Gastrocnemius medialis (tissue), 4 donors: Measurements from ENCODE around the gene CARD6. TPM values are rescaled to one million over a fixed set of nuclear protein-coding genes. Genes with fewer than 3 reads are reported as not detected.

Experiments
- ATAC-seq, 2 donors: fragments of 150-250 bp; one replicate each; pipeline ENCODE4 v1.9.1; 2016
- DNase-seq, 2 donors: peaks; one replicate each; pipeline ENCODE4 v3.0.0-alpha.2; 2019
- H3K27ac ChIP-seq, 4 donors: fragments of 200-600 bp; sonication (generic); 1 replicate in 1 of 4; 2 replicates in 3 of 4; pipeline ENCODE4 v1.5.1; 2016 to 2018; ENCODE audit warnings: mild to moderate bottlenecking in 2 of 4, moderate library complexity in 1 of 4
- H3K27me3 ChIP-seq, 3 donors: fragments of 200-600 bp; sonication (generic) in 2 of 3; 1 replicate in 1 of 3; 2 replicates in 2 of 3; pipeline versions ENCODE4 v1.5.1 to v1.6.0; 2016 to 2019; ENCODE audit warnings: mild to moderate bottlenecking in 1 of 3, moderate library complexity in 1 of 3
- H3K36me3 ChIP-seq, 2 donors: fragments of 200-600 bp; sonication (generic) in 1 of 2; one replicate each; pipeline ENCODE4 v1.5.1; 2017 to 2018
- H3K4me1 ChIP-seq, 2 donors: fragments of 200-600 bp; sonication (generic) in 1 of 2; one replicate each; pipeline ENCODE4 v1.5.1; 2016 to 2017; ENCODE audit warnings: mild to moderate bottlenecking in 2 of 2
- H3K4me3 ChIP-seq, 4 donors: fragments of 200-600 bp; sonication (generic) in 3 of 4; 1 replicate in 1 of 4; 2 replicates in 3 of 4; pipeline ENCODE4 v1.5.1; 2016 to 2019; ENCODE audit warnings: mild to moderate bottlenecking in 2 of 4
- H3K9me3 ChIP-seq, 3 donors: fragments of 200-600 bp; sonication (generic) in 2 of 3; 1 replicate in 1 of 3; 2 replicates in 2 of 3; pipeline ENCODE4 v1.5.1; 2016 to 2019
- POLR2A ChIP-seq, 2 donors: fragments of 450-650 bp; IDR thresholded peaks; one replicate each; pipeline ENCODE4 v1.6.1; 2017; ENCODE audit warnings: antibody characterized with exemption in 2 of 2, mild to moderate bottlenecking in 2 of 2, moderate library complexity in 2 of 2
- in situ Hi-C, 4 donors: fragments of 200-750 bp; cut with MboI; loops; one replicate each; pipeline versions ENCODE4 v1.15.0 to v1.8.0; 2017; ENCODE audit warnings: low sequenced_read_pairs in 4 of 4
- intact Hi-C: fragments of 100-400 bp; cut with DNase I; formaldehyde crosslinking; loops from one replicate; pipeline ENCODE4 v1.15.1; 2023; ENCODE audit warnings: low total_unique reads
- total RNA-seq, 4 donors: library from RNA; depleted of rRNA; stranded (reverse); fragments of >200 nt; gene quantifications; one replicate each; pipeline versions ENCODE4 v1.1.0 to v1.2.3, GENCODE V29; 2016
- TF ChIP-seq, protein P1 (sequence below), 5 experiments: fragments of 450-650 bp in 3 of 5; fragments of 200-600 bp in 2 of 5; sonication (generic) in 2 of 5; IDR thresholded peaks in 4 of 5; conservative IDR thresholded peaks in 1 of 5; 1 replicate in 4 of 5; 2 replicates in 1 of 5; pipeline ENCODE4 v1.5.1; 2016 to 2019; ENCODE audit warnings: antibody characterized with exemption in 5 of 5, mild to moderate bottlenecking in 3 of 5, moderate library complexity in 3 of 5

Gene CARD6
- total RNA-seq, 4 donors from 2014 or later = 3.6 to 4.5 (median 3.8) TPM

GRCh38 chr5:40904205-40904993, 63.2 kb downstream of the CARD6 start:
- Histone ChIP-seq H3K27me3 (no peaks in the 10 kb centered on the region), H3K4me1 (peaks cover 9 to 13% of the 10 kb centered on the region in 2 donors), H3K4me3 (no peak overlapping the region), H3K36me3 (no peaks in the 10 kb centered on the region), H3K27ac (peak overlapping the region in 3 of 4 donors; percentile 15 to 64 (median 53)), H3K9me3 (no peaks in the 10 kb centered on the region)
- ATAC-seq (peak; percentile 75 to 90), DNase-seq (peak; percentile 19 to 33)
- in situ Hi-C loops = loop anchor here in 3 of 4 donors (25.0 kb wide), 1 partner anchor 933 kb away; no protein-coding TSS in a partner anchor
- intact Hi-C loops = loop anchor here (2.0 to 10.0 kb wide), 3 partner anchors 360 to 938 kb away; no protein-coding TSS in a partner anchor
- TF ChIP-seq, protein P1, sequence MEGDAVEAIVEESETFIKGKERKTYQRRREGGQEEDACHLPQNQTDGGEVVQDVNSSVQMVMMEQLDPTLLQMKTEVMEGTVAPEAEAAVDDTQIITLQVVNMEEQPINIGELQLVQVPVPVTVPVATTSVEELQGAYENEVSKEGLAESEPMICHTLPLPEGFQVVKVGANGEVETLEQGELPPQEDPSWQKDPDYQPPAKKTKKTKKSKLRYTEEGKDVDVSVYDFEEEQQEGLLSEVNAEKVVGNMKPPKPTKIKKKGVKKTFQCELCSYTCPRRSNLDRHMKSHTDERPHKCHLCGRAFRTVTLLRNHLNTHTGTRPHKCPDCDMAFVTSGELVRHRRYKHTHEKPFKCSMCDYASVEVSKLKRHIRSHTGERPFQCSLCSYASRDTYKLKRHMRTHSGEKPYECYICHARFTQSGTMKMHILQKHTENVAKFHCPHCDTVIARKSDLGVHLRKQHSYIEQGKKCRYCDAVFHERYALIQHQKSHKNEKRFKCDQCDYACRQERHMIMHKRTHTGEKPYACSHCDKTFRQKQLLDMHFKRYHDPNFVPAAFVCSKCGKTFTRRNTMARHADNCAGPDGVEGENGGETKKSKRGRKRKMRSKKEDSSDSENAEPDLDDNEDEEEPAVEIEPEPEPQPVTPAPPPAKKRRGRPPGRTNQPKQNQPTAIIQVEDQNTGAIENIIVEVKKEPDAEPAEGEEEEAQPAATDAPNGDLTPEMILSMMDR (IDR thresholded peaks at IDR 0.05 in 4 of 5, conservative IDR thresholded peaks at IDR 0.05 in 1 of 5) = peak; percentile 62 to 78 (median 76)
- no peak for TF ChIP-seq POLR2A (IDR thresholded peaks at IDR 0.05)

DNA sequence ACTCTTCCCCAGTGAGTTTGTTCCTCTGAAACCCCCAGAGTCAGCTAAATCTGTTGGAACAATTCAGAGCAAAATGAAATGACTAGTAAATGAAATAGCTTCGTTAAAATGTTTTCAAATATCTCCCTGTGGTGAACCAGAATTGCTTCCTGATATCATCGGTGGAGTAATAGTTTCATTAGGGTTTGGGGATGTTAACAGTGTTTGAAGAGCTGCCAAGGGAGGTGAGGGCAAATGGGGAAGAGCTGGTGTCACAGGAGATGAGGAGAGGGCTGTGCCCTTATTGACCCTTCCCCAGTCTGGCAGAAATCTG, 63.8 kb downstream of the CARD6 start:
- no peak for ATAC-seq
- DNase-seq = no peak
- Histone ChIP-seq H3K36me3 (no peaks in the 10 kb centered on the region), H3K4me3 (no peak overlapping the region), H3K27ac (peak overlapping the region in 3 of 4 donors; percentile 15 to 64 (median 53)), H3K9me3 (no peaks in the 10 kb centered on the region), H3K4me1 (peaks cover 9 to 13% of the 10 kb centered on the region in 2 donors), H3K27me3 (no peaks in the 10 kb centered on the region)
- intact Hi-C loops (loop anchor here (2.0 to 10.0 kb wide), 4 partner anchors 87 to 938 kb away; no protein-coding TSS in a partner anchor), in situ Hi-C loops (loop anchor here in 3 of 4 donors (25.0 kb wide), 1 partner anchor 932 kb away; no protein-coding TSS in a partner anchor)
- TF ChIP-seq, protein P1 (IDR thresholded peaks at IDR 0.05 in 4 of 5, conservative IDR thresholded peaks at IDR 0.05 in 1 of 5) = no peak
- no peak for TF ChIP-seq POLR2A (IDR thresholded peaks at IDR 0.05)

DNA sequence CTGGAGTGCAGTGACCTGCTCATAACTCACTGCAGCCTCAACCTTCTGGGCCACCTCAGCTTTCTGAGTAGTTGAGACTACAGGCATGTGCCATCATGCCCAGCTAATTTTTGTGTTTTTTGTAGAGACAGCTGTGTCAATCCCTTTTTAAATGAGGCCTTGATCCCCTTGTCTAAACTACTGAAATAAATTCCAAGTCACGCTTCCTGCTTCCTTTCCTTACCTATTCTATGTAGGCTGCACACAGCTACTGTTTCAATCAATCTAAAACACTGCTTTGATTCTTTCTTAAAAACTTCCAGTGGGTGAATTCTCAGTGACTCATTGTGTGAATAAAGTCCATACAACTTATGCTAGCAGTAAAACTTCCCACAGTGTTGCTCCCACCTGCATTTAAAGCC, 65.2 kb downstream of the CARD6 start:
- H3K4me3 ChIP-seq = no peak overlapping the region
- no peak for DNase-seq
- H3K4me1 ChIP-seq = peaks cover 9 to 13% of the 10 kb centered on the region in 2 donors
- no peak for TF ChIP-seq POLR2A (IDR thresholded peaks at IDR 0.05)
- TF ChIP-seq, protein P1 (IDR thresholded peaks at IDR 0.05 in 4 of 5, conservative IDR thresholded peaks at IDR 0.05 in 1 of 5) = no peak
- no peak for ATAC-seq
- in situ Hi-C loops (loop anchor here in 3 of 4 donors (25.0 kb wide), 1 partner anchor 931 kb away; no protein-coding TSS in a partner anchor), intact Hi-C loops (loop anchor here (5.0 to 10.0 kb wide), 3 partner anchors 86 to 428 kb away; no protein-coding TSS in a partner anchor)
- no peaks in the 10 kb centered on the region for H3K9me3 ChIP-seq
- no peak overlapping the region for H3K27ac ChIP-seq
- H3K36me3 ChIP-seq = no peaks in the 10 kb centered on the region
- H3K27me3 ChIP-seq = no peaks in the 10 kb centered on the region

DNA sequence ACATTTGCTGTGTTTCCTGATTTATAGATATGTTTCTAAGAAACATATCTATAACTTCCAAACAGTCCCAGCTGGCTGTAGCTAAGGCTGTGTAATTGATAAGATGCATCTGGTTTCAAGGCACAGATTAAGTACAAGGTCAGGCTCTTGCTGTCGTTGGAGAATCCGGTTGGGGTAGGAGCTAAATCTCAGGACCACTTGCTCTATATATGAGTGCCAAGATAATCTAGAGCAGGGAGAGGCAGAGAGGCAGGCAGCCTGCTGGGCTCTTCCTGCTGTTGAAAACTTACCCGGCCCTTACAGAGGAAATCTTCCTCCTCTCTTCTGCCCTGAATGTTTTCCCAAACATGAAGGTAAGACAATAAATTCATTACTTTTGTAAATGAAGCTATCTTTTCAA, 68.1 kb downstream of the CARD6 start, which contains the start of gene C7:
TSS of gene C7 (plus strand) at position 234 of the 400 bp plus-strand sequence. CDS start at position 348, 114 bp downstream.
- no peaks in the 10 kb centered on the region for H3K9me3 ChIP-seq
- DNase-seq = no peak
- H3K27ac ChIP-seq = no peak within 1 kb of the TSS
- no peak within 1 kb of the TSS for H3K4me3 ChIP-seq
- ATAC-seq = no peak
- no peaks in the 10 kb centered on the region for H3K27me3 ChIP-seq
- TF ChIP-seq POLR2A (IDR thresholded peaks at IDR 0.05) = no peak
- TF ChIP-seq, protein P1 (IDR thresholded peaks at IDR 0.05 in 4 of 5, conservative IDR thresholded peaks at IDR 0.05 in 1 of 5) = no peak
- H3K4me1 ChIP-seq = peaks cover 7 to 9% of the 10 kb centered on the region in 2 donors
- intact Hi-C loops (loop anchor here (5.0 to 10.0 kb wide), 3 partner anchors 83 to 426 kb away; no protein-coding TSS in a partner anchor), in situ Hi-C loops (loop anchor here in 3 of 4 donors (25.0 kb wide), 1 partner anchor 928 kb away; no protein-coding TSS in a partner anchor)
- no peaks in the 10 kb centered on the region for H3K36me3 ChIP-seq
